GM21786 (cell line): ENCODE results near the gene CERCAM.
"Not testable (repeated sequence)": the region's sequence is repeated elsewhere in the genome, so short reads cannot be mapped to it uniquely, and the experiment has no call there.

ENCODE experiments used
- ATAC-seq: cut with Tn5 transposase; IDR thresholded peaks from one replicate; pipeline ENCODE4 v1.9.1; 2021; ENCODE audit not compliant: unreplicated experiment

Gene CERCAM

DNA sequence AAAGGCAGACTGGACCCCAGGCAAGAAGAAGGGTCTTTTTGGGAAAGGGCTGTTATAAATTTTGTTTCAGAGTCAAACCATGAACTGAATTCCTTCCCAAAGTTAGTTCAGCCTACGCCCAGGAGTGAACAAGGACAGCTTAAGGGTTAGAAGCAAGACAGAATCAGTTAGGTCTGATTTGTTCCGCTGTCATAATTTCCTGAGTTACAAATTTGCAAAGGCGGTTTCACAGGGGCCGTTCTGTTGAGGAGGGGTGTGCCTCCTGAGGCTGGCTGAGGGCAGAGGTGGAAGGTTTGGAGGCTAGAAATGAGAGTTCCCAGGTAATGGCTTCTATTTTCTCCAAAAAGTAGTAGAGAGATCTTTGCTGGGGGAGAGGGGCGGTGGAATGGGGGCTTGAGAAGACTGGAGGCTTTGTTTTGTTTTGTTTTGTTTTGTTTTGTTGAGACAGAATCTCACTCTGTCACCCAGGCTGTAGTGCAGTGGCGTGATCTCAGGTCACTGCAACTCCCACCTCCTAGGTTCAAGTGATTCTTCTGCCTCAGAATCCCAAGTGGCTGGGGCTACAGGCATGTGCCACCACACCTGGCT, 4.1 kb upstream of the CERCAM start:
- no peak for ATAC-seq

GRCh38 chr9:128419061-128419925, 1.4 kb upstream of the CERCAM start:
- no peak for ATAC-seq

DNA sequence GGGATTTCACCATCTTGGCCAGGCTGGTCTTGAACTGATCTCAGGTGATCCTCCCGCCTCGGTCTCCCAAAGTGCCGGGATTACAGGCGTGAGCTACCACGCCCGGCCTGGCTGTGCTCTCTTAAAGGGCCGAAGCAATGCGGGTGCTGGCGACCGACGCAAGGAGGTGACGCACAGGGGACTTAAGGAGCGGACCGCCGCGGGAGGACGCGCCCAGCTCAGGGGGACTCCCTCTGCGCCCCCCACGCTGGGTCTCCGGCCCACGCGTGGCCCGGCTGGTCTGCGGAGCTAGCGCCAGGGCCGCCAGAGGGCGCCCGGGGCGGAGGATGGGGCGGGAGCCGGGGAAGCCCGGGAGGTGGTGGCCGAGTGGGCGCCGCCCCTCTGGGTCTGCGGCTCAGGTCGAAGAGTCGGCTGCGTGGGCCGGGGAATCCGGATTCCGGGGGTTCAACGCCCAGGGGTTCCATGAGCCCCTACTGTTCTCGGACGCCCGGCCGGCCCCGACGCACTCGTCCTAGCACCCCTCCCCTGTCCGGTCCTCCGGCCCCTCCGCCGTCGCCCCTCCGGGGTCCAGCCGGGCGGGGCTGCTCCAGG, 502 bp upstream of the CERCAM start:
- ATAC-seq = peak; percentile 51

DNA sequence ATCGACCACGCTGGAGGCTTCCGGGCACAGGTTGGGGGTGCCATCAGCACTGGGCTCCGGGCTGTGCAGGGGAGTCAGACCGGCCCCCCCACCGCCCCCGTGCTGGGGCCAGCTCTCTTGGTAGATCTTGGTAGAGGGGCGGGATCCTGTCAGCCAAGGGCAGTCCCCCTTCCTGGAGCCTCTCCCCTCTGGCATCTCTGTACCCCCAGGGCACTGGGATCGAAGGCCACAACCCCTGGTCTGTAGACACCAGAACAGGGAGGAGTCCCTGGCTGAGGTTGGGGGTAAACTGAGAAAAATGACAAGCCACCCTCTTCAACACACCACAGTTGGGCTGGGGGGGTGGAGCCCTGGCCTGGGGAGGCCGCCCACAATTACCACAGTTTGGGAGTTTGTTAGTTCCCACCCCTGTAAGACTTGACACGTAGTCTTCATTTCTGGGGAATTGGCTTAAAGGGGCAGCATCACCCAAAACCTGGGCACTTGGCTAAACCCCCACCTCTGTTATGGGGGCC, 882 bp downstream of the CERCAM start:
- no peak for ATAC-seq

- not testable (repeated sequence) for ATAC-seq
These were observed 1.5 kb downstream of the CERCAM start for GRCh38 chr9:128422022-128422782.

DNA sequence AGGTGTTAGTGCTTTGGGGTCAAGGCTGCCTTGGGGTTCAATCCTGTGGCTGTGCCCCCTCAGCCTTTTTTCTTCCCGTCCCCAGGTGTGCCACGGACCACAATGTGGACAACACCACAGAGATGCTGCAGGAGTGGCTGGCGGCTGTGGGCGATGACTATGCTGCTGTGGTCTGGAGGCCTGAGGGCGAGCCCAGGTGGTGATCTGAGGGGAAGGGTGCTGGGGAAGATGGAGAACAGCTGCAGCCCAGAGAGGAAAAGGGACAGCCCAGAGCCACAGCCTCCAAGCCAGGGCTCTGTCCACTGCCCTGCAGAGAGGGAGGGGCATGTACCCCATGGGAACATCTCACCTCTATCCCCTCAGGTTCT, 2.1 kb downstream of the CERCAM start:
- no peak for ATAC-seq

GRCh38 chr9:128423356-128423755, 2.7 kb downstream of the CERCAM start:
- not testable (repeated sequence) for ATAC-seq

DNA sequence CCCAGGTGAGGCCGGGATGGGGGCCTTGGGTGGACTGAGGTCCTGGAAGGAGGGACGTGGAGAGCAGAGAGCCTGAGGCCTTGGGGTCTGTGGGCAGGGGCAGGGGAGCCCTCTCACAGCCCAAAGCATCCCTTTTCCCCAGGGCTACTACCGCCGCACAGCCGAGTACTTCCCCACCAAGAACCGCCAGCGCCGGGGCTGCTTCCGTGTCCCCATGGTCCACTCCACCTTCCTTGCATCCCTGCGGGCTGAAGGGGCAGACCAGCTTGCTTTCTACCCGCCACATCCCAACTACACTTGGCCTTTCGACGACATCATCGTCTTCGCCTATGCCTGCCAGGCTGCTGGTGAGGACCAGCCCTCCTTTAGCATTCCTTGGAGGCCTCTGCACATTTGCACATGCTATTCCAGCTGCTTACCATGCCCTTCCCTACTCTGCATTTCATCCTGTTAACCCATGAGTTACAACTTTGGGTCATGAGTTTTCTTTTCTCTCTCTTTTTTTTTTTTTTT, 3.7 kb downstream of the CERCAM start:
- ATAC-seq = no peak

- ATAC-seq = no peak
These were observed 8.2 kb downstream of the CERCAM start for GRCh38 chr9:128428644-128429512.

DNA sequence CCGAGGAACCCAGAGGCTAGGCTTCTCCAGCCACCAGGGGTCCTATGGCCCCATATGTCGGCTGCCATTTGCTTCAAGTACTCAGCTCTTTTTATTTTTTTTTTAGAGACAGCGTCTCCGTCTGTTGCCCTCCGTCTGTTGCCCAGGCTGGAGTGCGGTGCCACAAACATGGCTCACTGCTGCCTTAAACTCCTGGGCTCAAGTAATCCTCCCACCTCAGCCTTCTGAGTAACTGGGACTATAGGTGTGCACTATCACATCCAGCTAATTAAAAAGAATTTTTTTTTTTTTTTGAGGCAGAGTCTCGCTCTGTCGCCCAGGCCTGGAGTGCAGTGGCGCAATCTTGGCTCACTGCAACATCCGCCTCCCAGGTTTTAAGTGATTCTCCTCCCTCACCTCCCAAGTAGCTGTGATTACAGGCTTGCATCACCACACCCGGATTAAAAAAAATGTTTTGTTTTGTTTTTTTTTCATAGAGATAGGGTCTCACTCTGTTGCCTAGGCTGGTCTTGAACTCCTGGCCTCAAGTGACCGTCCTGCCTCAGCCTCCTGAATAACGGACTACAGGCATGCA, 8.9 kb downstream of the CERCAM start:
- no peak for ATAC-seq

DNA sequence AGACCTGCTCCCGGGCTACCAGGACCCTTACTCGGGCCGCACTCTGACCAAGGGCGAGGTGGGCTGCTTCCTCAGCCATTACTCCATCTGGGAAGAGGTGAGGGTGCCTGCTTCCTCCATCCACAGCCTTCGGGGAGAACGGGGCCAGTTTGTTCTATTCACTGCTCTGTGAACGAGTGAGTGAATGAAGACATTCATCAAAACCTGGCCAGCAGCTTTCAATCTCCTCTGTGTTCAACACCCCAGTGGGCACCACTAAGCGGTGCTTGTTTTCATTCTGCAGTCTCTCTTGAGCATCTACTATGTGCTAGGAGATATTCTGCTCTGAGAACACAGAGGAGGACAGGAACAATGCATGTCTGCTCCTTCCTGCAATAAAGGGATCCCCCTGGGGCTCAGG, 10.6 kb downstream of the CERCAM start:
- no peak for ATAC-seq

GRCh38 chr9:128434340-128434739, 13.7 kb downstream of the CERCAM start:
- ATAC-seq = no peak

DNA sequence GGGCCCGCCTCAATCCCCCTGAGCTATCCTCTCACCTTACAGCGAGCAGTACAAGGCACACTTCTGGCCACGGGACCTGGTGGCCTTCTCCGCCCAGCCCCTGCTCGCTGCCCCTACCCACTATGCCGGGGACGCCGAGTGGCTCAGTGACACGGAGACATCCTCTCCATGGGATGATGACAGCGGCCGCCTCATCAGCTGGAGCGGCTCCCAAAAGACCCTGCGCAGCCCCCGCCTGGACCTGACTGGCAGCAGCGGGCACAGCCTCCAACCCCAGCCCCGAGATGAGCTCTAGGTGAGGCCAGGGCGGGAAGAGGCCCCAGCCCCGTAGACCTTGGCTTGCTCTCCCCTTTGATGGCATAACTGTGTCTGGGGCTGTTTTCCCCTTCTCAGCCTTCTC, 15.0 kb downstream of the CERCAM start:
- ATAC-seq = no peak

DNA sequence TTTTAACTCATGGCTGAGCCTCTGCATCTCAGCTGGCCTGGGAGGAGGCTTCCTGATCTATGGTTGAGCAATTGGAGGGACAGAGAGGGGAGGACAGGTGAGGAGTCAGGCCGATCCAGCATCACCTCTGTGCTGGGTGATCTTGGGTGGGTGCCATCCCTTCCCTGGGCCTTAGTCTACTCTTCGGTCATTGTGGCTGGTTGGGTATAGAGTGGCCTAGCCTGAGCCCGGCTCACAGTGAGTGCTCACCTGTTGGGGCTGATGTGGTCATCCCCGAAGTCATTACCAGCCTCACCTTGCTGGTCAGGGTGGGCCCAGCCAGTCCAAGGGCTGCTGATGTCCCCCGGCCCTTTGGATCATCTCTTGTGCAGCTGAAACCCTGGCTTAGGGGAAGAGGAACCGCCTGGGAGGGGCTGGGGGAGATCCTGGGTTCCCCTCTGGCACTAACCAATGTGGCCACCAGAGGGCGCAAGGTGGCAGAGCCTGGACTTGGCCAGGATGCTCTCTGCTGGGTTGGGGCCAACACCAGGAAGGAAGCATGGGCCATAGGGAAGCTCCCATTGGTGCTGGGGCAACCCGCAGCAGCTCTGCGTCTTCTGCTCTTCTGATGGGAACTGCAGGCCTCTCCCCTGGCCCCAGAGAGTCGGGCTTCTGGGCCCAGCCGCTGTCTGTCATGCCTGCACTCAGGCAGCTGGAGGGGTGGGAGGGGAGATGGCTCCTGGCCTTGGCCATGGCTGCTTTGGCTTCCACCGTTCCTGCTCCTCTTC, 17.9 kb downstream of the CERCAM start:
- no peak for ATAC-seq

- no peak for ATAC-seq
These were observed 18.6 kb downstream of the CERCAM start for GRCh38 chr9:128439273-128439672.

DNA sequence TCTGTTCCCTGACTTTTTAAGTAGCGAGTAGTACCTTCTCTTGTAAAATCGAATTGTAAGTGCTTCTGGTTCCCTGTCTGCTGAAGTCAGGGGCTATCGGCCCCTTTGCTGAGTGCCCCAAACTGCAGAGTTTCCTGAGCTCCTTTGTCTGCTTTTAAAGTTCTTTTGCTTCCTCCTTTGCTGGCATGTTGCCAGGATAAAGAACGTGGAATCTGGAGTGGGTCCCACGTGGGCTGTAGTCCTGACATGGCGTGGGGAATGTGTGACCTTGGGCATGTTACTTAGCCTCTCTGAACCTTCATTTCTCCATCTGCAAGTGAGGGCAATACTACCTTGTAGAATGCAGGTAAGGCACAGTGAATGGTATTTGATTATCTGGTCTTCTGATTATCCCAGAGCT, 21.5 kb downstream of the CERCAM start:
- ATAC-seq = no peak

DNA sequence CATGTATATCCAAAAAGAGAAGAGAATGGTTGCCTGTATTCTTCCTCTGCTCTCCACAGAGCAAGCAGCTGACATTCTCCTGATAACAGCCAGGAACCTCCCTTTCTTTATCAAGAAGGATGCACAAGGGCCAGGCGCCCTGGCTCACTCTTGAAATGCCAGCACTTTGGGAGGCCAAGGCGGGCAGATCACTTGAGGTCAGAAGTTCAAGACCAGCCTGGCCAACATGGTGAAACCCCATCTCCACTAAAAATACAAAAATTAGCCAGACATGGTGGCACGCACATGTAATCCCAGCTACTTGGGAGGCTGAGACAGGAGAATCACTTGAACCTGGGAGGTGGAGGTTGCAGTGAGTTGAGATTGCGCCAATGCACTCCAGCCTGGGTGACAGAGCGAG, 25.8 kb downstream of the CERCAM start:
- not testable (repeated sequence) for ATAC-seq

GRCh38 chr9:128448746-128449145, 28.1 kb downstream of the CERCAM start:
- ATAC-seq = no peak

DNA sequence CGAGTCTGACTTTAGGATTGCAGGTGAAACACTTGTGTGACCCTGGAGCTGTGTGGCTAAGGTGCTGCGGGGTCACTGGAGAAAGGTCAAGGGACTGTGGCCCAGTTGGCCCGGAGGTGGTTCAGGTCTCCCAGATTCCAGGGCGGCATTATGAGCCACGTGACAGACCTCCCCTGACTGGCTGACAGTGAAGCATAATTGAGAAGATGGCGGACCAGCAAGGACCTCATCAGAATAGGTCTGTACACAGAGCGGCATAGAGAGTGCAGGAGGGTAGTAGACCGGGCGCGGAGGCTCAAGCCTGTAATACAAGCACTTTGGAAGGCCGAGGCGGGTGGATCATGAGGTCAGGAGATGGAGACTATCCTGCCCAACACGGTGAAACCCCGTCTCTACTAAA, 34.3 kb downstream of the CERCAM start:
- ATAC-seq = no peak
